NCI-H187 (cell line): ENCODE results near the gene IL1RAPL2.
"Not testable (repeated sequence)": the region's sequence is repeated elsewhere in the genome, so short reads cannot be mapped to it uniquely, and the experiment has no call there.

Experiments used
- DNase-seq, 2 experiments: peaks; one replicate each; lab custom pipeline; 2025; lab: John Stamatoyannopoulos, UW

IL1RAPL2 gene

DNA sequence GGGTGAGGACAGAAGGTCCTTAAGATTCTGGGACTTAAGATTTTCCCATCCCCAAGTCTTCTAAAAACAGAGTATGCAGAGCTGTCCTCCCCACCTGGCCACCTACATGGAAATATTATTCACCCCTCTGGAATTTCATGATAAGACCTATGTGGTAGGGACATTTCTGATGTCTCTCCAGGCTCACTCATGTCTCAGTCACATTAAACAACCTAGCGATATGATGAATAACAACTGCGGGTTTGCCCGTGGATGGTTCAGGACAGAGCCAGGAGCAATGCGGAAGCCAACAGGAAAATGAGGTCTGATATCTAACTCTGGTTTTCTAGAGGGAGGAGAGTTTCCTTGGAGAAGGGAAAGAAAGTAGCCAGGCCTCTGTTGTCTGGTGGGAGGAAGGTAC, 607.1 kb downstream of the IL1RAPL2 start:
- DNase-seq = no peak

DNA sequence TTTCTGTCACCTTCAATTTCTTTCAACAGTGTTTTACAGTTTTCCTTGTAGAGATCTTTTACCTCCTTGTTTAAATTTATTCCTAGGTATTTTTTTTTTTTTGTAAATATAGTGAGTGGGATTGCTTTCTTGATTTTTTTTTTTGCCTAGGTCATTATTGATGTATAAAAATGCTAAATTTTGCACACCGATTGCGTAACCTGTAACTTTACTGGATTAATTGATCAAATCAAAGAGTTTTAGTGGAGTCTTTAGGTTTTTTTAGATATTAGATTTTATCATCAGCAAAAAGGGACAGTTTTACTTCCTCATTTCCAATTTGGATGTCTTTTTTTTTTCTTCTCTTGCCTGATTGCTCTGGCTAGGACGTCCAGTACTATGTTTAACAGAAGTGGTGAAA, 613.6 kb downstream of the IL1RAPL2 start:
- no peak for DNase-seq

DNA sequence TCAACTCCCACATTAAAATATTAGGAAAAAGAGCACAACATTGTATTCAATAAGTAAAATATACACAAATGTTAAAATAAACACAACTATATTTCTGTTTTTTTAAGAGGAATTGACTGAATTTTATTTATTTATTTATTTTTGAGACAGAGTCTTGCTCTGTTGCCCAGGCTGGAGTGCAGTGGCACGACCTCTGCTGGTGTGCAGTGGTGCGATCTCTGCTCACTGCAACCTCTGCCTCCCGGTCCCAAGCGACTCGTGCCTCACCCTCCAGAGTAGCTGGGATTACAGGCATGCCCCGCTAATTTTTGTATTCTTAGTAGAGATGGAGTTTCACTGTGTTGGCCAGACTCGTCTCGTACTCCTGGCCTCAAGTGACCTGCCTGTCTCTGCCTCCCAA, 623.1 kb downstream of the IL1RAPL2 start:
- DNase-seq = no peak

DNA sequence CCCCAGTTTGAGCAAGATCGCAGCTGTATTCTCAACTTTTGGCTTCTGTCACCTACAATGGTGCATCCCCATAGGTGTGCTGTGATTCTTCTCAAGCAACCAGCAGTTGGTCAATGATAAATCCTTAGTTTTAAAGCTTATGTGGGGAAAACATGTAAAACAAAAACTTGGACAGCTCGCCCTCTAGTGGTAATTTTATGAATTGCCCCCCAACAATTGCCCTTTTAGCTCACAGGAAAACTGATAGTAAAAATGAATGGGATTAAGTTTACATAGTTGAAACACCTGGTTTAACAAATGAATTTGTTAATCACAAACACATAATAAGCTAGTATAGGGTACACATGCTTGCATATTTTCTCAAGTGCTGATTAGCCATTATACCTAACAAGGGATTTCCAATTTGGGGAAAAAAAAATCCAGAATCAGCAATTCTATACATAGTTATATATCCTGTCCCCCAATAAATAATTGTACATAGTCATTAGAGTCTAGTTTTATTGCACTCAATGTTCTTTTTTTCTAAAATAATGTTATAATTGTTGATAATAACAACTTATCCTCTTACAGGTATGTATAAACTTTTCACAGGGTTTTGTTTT, 624.4 kb downstream of the IL1RAPL2 start:
- no peak for DNase-seq

DNA sequence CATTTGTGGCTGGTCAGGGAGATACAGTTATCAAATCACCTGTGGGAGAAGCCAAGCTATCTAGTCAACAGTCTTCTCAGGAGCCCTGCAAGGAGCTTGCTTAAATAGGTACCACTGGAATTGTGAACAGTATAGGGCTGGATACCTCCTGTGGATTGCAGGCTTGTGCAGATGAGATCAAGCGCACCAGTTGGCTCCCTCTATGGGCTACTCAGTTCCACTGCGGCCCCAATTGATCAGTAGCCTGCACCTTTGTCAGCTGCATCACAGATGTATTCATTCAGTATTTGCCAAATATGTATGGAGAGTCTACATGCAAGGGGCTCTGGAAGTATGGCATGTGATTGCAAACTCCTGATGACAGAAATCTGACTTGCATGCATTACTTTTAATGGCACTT, 625.9 kb downstream of the IL1RAPL2 start:
- no peak for DNase-seq

DNA sequence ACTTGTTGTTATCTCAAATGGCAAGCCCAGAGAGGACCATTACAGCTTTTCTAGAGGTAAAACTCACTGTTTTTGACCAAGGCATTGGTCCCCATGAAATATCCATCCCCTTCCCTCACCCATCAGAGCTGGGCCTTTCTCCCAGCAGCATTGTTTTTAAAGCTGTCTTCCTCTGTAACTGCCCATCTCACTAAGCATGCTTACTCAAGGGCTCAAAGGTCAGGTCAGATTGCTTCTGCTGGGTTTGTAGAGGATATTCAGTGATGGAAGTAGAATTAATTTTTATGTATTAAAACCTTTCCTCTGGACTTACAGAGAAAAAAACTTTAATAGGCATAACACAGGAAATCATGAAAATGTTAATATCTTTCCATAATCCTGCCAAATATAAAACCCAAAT, 643.4 kb downstream of the IL1RAPL2 start:
- DNase-seq = no peak

DNA sequence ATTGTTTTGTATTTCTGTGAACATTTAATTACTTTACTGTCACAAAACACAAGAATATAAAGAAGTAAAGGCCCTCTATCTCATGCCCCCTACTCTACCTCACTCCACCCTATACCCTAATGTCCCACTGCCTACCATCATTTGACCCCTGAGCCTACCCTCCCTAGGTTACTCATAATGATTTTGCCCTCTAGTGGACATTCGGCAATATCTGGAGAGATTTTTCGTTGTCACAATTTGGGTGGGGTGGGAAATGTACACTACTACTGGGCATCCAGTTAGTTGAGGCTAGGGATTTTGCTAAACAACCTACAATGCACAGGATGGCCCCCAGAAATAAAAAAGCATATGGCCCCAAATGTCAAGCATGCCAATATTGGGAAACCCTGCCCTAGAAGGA, 644.3 kb downstream of the IL1RAPL2 start:
- no peak for DNase-seq

DNA sequence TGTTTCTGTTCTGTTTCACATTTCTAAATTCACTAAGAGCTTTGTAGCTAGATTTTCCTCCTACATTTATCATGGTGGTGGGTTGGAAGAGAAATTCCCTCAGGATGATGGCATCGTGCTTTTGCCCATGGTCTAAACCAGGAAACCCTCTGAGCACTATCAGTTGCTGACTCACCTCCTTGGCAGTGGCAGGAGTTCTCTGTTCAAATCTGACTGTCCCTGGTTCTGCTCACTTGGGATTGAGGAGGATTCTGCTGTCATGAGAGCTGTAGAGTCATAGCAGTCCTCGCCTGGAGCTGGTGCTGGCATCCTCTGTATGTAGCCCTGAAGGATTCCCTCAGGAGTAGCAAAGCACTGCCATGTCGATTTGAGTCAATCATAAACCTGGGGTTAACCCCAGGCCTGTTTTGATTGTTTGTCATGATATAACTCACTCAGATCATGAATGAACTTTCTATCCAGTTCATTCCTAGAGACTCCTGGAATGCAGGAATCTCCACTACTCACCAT, 645.1 kb downstream of the IL1RAPL2 start:
- DNase-seq = no peak

DNA sequence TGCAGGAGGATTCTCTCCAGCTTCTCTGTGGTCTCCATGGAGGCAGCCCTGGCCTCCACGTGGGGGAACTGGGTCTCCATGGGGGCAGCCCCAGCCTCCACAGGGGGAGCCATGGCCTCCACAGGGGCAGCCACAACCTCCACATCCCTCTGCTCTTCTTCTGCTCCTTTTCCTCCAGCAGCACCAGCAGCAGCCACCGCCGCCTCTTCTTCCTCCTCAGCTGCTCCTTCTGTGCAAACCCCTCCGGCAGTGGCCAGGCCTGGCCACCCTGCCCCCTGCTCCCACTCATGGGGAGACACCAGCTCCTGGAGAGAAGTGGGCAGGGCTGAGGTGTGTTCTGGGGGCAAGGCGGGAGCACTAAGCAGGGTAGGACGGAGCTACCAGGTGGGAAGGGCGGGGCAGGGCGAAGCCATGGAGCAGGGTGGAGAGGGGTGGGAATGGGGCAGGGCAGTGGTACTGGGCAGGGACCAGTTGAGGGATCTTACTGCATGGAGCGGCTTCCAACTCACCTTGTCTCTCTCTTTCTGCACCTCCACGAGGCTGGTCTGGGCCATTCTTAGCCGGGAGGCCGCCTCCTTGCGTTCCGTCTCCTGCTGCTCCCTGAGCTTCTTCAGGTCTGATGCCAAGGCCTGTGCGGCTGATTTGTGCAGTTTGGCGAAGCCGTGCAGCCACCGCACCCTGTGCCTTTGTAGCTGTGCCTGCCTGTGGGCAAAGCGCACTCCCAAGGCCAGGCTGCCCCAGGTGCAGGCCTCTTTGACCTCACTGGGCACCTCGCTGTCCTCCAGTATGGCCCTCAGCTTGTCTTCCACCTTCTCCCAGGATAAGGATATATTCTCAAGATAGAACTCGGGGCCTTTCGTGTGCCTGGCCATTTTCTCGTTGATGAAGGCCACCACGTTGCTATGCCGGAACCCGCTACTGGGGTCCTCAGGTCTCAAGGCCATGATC, 653.7 kb downstream of the IL1RAPL2 start:
- DNase-seq = no peak

DNA sequence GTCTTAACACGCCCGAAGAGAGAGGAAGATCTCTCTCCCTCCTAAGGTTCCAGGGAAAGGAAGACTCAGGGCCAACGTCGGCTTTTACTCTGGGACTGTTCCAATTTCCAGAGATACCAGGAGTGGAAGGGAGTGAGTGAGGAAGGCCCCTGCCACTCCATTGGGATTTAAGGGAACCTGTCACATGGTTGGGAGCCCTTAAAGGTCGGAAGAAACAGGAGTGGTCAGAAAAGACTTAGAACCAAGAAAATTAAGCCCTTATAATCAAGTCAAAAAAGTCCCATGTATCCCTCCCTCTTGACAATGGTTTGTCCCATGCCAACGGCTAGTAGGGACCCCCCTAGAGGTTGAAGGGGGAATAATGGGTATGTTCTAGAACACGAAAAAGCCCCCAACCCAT, 654.6 kb downstream of the IL1RAPL2 start, which contains the start of gene TEX13A:
Gene TEX13A, minus strand, starts transcription at position 59 of the 400 bp plus-strand sequence. CDS start 297 bp downstream, outside the sequence.
- no peak for DNase-seq

DNA sequence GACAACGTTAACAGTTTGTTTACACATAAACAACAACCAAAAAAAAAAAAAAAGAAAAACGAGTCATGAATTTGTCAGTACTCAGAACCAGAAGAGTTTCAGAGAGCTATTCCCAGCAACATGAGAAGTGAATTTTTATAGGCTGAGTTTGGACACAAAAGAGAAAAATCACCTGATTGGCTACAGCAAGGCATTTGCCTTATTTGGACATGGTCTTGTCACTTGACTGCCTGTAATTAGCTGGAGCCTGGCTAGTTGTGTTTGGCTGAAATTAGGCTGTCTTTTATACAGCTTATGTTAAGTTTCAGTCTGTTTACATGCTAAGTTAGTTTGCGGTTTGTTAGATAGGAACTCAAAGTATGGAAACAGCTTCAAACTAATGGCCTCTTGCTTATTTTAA, 655.4 kb downstream of the IL1RAPL2 start:
- no peak for DNase-seq

DNA sequence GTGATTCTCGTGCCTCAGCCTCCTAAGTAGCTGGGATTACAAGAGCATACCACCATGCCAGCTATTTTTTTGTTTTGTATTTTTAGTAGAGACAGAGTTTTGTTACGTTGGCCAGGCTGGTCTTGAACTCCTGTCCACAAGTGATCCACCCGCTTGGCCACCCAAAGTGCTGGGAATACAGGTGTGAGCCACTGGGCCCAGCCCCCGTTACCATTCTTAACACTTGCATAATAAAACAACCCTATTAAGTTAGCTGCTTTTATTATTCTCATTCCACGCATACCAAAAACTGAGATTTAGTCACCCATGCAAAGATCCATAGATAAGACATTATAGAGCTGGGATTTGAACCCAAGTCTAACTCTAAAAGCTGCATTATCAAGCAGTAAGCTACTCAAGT, 660.5 kb downstream of the IL1RAPL2 start:
- DNase-seq = no peak

DNA sequence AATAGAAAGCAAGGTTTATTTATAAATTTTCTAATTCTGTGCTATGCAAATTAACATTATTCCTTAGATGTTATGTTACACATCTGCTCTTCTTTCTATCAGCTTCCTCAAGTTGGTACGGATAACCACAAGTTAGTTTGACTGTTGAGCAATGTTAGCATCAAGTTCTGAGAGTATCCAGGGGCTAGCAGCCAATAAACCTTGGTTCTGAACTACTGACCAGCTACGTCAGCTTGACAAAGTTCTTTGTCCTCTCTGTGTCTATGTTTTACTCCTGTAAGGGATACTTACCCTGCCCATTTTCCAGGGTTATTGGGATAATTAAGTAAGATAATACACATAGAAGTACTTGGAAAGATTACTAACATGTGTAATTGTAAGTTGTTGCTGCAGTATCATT, 662.6 kb downstream of the IL1RAPL2 start:
- DNase-seq = no peak

DNA sequence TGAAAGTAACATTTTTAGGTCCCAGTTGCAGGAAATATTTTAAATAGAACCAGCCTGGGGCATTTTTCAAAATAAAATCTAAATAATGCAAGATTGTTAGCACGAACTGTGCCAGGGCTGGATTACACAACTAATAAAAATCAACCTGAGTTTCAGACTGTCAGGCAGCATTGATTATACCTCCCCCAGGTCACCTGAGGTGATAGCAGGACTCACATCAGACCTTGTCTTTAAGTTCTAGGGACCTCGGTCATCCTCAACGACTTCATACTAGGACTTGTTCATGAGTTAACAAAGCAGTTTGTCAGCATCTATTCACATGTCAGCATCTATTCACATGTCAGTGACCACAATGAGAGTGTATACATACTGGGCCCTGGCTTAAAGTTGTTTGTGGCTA, 663.1 kb downstream of the IL1RAPL2 start:
- DNase-seq = no peak

DNA sequence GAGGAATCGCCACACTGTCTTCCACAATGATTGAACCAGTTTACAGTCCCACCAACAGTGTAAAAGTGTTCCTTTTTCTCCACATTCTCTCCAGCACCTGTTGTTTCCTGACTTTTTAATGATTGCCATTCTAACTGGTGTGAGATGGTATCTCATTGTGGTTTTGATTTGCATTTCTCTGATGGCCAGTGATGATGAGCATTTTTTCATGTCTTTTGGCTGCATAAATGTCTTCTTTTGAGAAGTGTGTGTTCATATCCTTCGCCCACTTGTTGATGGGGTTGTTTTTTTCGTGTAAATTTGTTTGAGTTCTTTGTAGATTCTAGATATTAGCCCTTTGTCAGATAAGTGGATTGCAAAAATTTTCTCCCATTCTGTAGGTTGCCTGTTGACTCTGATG, 671.4 kb downstream of the IL1RAPL2 start:
- DNase-seq = not testable (repeated sequence)

DNA sequence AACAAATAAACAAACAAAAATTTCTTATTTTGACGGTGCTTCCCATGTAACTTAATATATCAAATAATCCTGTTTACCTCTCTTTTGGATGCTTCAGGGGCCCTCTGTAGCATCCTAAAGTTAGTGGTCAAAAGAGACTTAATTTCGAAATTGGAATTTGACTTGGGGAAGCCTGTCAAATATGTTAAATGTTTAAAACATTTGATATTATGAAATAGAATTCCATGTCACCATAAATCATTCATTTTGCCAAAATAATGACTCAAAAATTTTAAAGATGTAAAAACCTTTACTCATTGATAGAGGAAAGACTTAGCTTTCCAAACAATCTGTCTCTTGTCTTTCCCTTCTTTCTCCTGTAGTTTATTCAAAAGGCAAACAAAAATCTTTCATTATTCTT, 675.1 kb downstream of the IL1RAPL2 start:
- no peak for DNase-seq

DNA sequence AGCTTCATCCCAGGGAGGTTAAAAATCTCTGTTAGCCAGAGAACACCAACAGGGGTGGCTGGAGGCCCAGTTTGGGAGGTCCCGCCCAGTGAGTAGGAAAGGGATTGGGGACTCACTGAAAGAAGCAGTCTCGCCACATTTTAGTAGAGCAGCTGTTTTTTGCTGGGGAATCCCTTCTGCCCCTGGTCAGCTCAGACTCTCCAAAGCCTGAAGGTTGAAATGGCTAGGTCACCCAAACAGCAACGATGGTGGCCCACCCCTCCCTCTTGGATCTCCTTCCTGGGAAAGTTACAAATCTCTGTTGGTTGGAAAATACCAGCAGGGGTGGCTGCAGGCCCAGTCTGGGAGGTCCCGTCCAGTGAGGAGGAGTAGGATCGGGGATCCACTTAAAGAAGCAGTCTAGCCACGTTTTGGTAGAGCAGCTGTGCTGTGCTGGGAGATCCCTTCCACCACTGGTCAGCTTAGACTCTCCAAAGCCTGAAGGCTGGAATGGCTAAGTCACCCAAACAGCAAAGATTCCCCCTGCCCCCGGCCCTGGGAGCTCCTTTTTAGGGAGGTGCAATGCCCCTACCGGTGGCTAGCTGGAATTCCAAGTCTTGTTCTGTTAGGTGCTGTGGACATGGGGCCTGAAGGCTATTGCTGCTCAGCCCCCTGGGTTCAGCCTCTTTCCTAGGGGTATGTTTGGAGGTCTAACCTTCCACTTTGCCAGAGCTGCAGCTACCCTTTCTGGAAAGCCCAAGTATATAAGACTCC, 694.5 kb downstream of the IL1RAPL2 start:
- no peak for DNase-seq

DNA sequence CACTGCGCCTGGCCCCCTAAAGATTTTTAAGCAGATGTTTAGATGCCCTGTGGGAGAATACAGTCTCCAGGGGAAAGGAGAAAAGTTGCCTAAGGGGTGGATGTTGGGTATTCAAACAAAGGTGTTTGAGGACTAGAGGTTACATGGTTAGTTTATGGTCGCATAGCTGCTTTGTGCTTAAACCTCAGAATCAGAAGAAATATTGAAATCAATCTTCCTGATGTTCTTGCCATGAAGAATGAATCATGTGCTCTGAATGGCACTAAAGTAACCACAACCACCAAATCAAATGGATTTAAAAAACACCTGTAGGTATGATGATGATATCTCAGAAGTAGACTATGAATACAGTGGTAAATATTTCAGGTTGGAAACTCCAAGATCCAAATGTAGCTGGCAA, 697.2 kb downstream of the IL1RAPL2 start:
- DNase-seq = no peak

DNA sequence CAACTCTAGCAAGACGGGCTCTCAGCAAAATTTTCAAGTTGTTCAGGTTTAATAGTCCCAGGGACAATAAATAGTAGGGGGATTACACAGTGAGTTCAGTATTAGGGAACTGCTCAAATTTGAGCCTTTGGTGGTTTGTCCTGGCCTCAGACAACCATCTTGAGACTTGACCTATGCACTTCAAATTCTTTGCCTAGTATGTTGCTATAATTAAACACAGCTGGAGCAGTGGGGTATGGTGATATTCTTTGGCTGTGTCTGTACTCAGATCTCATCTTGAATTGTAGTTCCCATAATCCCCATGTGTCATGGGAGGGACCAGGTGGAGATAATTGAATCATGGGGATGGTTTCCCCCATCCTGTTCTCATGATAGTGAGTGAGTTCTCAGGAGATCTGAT, 697.8 kb downstream of the IL1RAPL2 start:
- DNase-seq = no peak

DNA sequence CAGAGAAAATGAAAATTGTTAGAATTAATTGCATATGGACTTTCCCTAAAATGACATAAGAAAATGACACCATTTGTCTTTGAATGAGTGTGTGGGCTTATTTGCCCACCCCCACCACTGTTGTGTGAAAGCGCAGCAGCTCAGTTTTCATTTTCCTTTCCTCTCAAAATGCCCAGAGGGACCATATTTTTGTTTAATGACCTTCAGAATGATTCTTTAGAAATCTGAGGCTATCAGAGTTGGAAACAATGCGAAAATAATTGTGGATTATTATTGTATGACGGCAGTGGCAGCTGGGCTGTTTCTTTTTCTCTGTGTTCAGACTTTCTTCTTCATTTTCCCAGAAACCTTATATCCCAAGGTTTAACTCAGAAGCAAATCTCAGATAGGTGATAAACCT, 699.1 kb downstream of the IL1RAPL2 start:
- DNase-seq = no peak

DNA sequence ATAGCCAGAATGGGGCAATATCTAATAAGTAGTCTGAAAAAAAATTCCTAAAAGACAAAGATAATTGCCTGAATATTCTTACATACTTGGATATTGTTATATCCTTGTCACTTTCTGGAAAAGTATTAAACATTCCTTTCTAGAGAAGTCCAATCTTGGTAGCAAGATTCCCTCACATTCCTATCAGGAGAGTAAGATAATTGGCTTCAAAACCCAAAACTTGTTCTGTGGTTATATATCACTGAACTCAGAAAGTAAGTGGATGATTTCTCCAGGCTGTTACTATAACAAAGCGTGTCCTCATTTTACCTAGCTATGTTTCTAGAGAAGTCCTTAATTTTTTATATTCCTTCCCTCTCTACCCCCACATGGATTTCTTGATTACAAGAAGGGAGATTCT, 700.5 kb downstream of the IL1RAPL2 start:
- no peak for DNase-seq

DNA sequence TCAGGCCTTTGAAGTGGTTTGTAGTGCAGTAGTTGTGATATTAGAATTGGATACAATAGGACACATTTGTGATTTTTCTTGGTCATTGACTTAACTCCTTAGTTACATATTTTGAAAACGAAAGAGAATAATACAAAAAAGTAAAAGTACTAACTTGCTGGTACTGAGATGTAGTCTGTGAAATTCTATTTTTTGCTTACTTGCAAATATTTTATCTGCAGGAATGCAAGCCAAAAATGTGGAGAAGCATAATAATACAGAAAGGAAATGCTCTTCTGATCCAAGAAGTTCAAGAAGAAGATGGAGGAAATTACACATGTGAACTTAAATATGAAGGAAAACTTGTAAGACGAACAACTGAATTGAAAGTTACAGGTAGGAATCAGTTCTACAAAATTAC, 701.2 kb downstream of the IL1RAPL2 start:
- DNase-seq = no peak

DNA sequence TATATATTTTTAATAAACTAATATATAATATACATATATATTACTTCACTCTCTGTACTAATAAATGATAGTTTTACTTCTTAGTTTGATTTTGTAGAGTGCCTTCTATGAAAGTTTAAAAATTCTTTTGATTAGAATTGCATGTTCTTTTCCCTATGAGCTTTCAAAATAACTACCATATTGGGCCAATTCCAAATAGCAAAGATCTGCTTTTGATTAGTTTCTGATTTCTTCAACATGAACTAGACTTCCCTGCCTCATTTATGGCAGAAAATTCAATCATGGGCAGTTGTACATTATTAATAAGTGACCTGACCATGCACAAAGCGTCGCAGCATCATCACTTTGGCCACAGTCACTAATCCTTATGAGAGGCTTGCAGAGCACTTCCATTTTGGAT, 703.4 kb downstream of the IL1RAPL2 start:
- DNase-seq = no peak
